ENCODE data around the gene ATP7B. TPM values are rescaled to one million over a fixed set of nuclear protein-coding genes. Genes with fewer than 3 reads are reported as not detected.
A peak's percentile ranks its signal among the peaks of the same experiment; 100 is the strongest.

ATP7B gene
- total RNA-seq, 2 experiments from 2014 or later, result 0.40 to 0.76 TPM

GRCh38 chr13:52004511-52005170 is 6.6 kb downstream of the ATP7B start:
- no peak for DNase-seq (ENCODE audit: low spot score)
- no peaks in the 10 kb centered on the region for H4K20me1 ChIP-seq (ENCODE audit: insufficient read depth, low read length)
- no peak overlapping the region for H3K4me2 ChIP-seq (ENCODE audit: low read length)
- BruUV-seq (replicated peaks), result no TSS peak
- ChIA-PET CTCF (ENCODE audit: unreplicated experiment) (no interaction called here), POLR2A (interaction anchor here (1.2 kb wide), 1 partner anchor 88 kb away, joined by 3 read pairs; no protein-coding TSS in a partner anchor)
- no peaks in the 10 kb centered on the region for H3K36me3 ChIP-seq (ENCODE audit: insufficient read depth, low read length)
- no peak overlapping the region for H3K4me3 ChIP-seq (ENCODE audit: low read depth, low read length, poor library complexity, severe bottlenecking)
- TF ChIP-seq CTCF (conservative IDR thresholded peaks at IDR 0.05; ENCODE audit: low read length), result 0 out of 2 replicates have a peak, but pooled peaks have one; percentile 20
- no peak for TF ChIP-seq EZH2phosphoT487 (IDR thresholded peaks at IDR 0.05; ENCODE audit: borderline replicate concordance, low read depth, low read length)
- no peaks in the 10 kb centered on the region for H3K4me1 ChIP-seq (ENCODE audit: insufficient read depth, low read length, poor library complexity, severe bottlenecking)
- H3K9me3 ChIP-seq (ENCODE audit: low read length), result no peaks in the 10 kb centered on the region
- H3K79me2 ChIP-seq (ENCODE audit: insufficient read depth, low read depth, low read length), result no peaks in the 10 kb centered on the region
- intact Hi-C loops (cut with micrococcal nuclease; ENCODE audit: unreplicated experiment), result loop anchor here (5.0 kb wide), 1 partner anchor 187 kb away; no protein-coding TSS in a partner anchor
- H3K27ac ChIP-seq (ENCODE audit: low read depth, low read length, poor library complexity, severe bottlenecking), result no peak overlapping the region
- no peak overlapping the region for H2AFZ ChIP-seq (ENCODE audit: low read length)
- no peaks in the 10 kb centered on the region for H3K9me2 ChIP-seq (ENCODE audit: insufficient read depth, low read length)

GRCh38 chr13:52003541-52003940 is 7.7 kb downstream of the ATP7B start:
- H2AFZ ChIP-seq (ENCODE audit: low read length), result no peak overlapping the region
- TF ChIP-seq EZH2phosphoT487 (IDR thresholded peaks at IDR 0.05; ENCODE audit: borderline replicate concordance, low read depth, low read length), result no peak
- no peak for TF ChIP-seq CTCF (conservative IDR thresholded peaks at IDR 0.05; ENCODE audit: low read length)
- CTCF ChIA-PET (ENCODE audit: unreplicated experiment), result no interaction called here
- no peaks in the 10 kb centered on the region for H4K20me1 ChIP-seq (ENCODE audit: insufficient read depth, low read length)
- no peaks in the 10 kb centered on the region for H3K79me2 ChIP-seq (ENCODE audit: insufficient read depth, low read depth, low read length)
- intact Hi-C loops (cut with micrococcal nuclease; ENCODE audit: unreplicated experiment), result loop anchor here (5.0 kb wide), 1 partner anchor 186 kb away; no protein-coding TSS in a partner anchor
- H3K9me2 ChIP-seq (ENCODE audit: insufficient read depth, low read length), result no peaks in the 10 kb centered on the region
- H3K4me2 ChIP-seq (ENCODE audit: low read length), result no peak overlapping the region
- no peaks in the 10 kb centered on the region for H3K9me3 ChIP-seq (ENCODE audit: low read length)
- no TSS peak for BruUV-seq (replicated peaks)
- no peak for DNase-seq (ENCODE audit: low spot score)
- no peak overlapping the region for H3K4me3 ChIP-seq (ENCODE audit: low read depth, low read length, poor library complexity, severe bottlenecking)
- H3K27ac ChIP-seq (ENCODE audit: low read depth, low read length, poor library complexity, severe bottlenecking), result no peak overlapping the region
- no peaks in the 10 kb centered on the region for H3K4me1 ChIP-seq (ENCODE audit: insufficient read depth, low read length, poor library complexity, severe bottlenecking)
- H3K36me3 ChIP-seq (ENCODE audit: insufficient read depth, low read length), result no peaks in the 10 kb centered on the region
- POLR2A ChIA-PET, result interaction anchor here (1.1 to 1.2 kb wide), 2 partner anchors 89 to 190 kb away, joined by 3 read pairs; no protein-coding TSS in a partner anchor

- BruUV-seq (replicated peaks), result no TSS peak
- intact Hi-C loops (cut with micrococcal nuclease; ENCODE audit: unreplicated experiment), result loop anchor here (5.0 kb wide), 1 partner anchor 185 kb away; no protein-coding TSS in a partner anchor
These were observed 8.9 kb downstream of the ATP7B start for GRCh38 chr13:52002361-52002760.

More at GRCh38 chr13:52002361-52002760, 8.9 kb downstream of the ATP7B start:
- Histone ChIP-seq H3K4me3 (ENCODE audit: low read depth, low read length, poor library complexity, severe bottlenecking) (no peak overlapping the region), H4K20me1 (ENCODE audit: insufficient read depth, low read length) (no peaks in the 10 kb centered on the region), H3K36me3 (ENCODE audit: insufficient read depth, low read length) (no peaks in the 10 kb centered on the region), H3K9me3 (ENCODE audit: low read length) (no peaks in the 10 kb centered on the region), H3K4me2 (ENCODE audit: low read length) (no peak overlapping the region), H3K27ac (ENCODE audit: low read depth, low read length, poor library complexity, severe bottlenecking) (no peak overlapping the region), H3K79me2 (ENCODE audit: insufficient read depth, low read depth, low read length) (no peaks in the 10 kb centered on the region), H3K4me1 (ENCODE audit: insufficient read depth, low read length, poor library complexity, severe bottlenecking) (no peaks in the 10 kb centered on the region), H2AFZ (ENCODE audit: low read length) (no peak overlapping the region), H3K9me2 (ENCODE audit: insufficient read depth, low read length) (no peaks in the 10 kb centered on the region)
- POLR2A ChIA-PET, result interaction anchor here (1.1 kb wide), 1 partner anchor 192 kb away, joined by 3 read pairs; no protein-coding TSS in a partner anchor
- no peak for DNase-seq (ENCODE audit: low spot score)
- CTCF ChIA-PET (ENCODE audit: unreplicated experiment), result no interaction called here
- TF ChIP-seq EZH2phosphoT487 (IDR thresholded peaks at IDR 0.05; ENCODE audit: borderline replicate concordance, low read depth, low read length) (no peak), CTCF (conservative IDR thresholded peaks at IDR 0.05; ENCODE audit: low read length) (no peak)
